Activated CD8-positive, alpha-beta memory T cell treated with anti-CD3 and anti-CD28 coated beads, Interleukin-2, amount 10 ng/mL, durations not matched to agents 7 days and 5 days (primary cell): Measurements from ENCODE around the gene REV3L. TPM values are rescaled to one million over a fixed set of nuclear protein-coding genes. Genes with fewer than 3 reads are reported as not detected.

Experiments
- ATAC-seq: fragments of 150-1000 bp; cut with Tn5 transposase; one replicate; pipeline ENCODE4 v1.10.0; 2021; ENCODE audit warnings: moderate library complexity
- CTCF ChIA-PET: fragments of 350-600 bp; sonication (Branson Sonifier 250); formaldehyde crosslinking; loops from one replicate; lab custom pipeline; 2021; ENCODE audit warnings: antibody characterized with exemption; lab: Charles Lee
- DNase-seq: peaks from one replicate; pipeline ENCODE4 v3.0.0-alpha.2; 2020
- H3K27ac Mint-ChIP-seq: one replicate; pipeline ENCODE4 v1.8.0; 2021; ENCODE audit warnings: mild to moderate bottlenecking, mixed read lengths
- H3K27me3 Mint-ChIP-seq: one replicate; pipeline ENCODE4 v1.8.0; 2021; ENCODE audit warnings: mixed read lengths
- H3K36me3 Mint-ChIP-seq: one replicate; pipeline ENCODE4 v1.8.0; 2021; ENCODE audit warnings: mild to moderate bottlenecking, mixed read lengths
- H3K4me1 Mint-ChIP-seq: one replicate; pipeline ENCODE4 v1.8.0; 2021; ENCODE audit warnings: mixed read lengths
- H3K4me3 Mint-ChIP-seq: one replicate; pipeline ENCODE4 v1.8.0; 2021; ENCODE audit warnings: mild to moderate bottlenecking, moderate library complexity, mixed read lengths
- H3K9me3 Mint-ChIP-seq: one replicate; pipeline ENCODE4 v1.8.0; 2022; ENCODE audit warnings: low read depth, mixed read lengths
- total RNA-seq, 2 experiments: library from RNA; stranded (reverse); gene quantifications; one replicate each; pipeline ENCODE4 v1.2.3, GENCODE V29; 2021

REV3L gene
- total RNA-seq, 2 experiments from 2014 or later, result 23.7 to 24.3 TPM

DNA sequence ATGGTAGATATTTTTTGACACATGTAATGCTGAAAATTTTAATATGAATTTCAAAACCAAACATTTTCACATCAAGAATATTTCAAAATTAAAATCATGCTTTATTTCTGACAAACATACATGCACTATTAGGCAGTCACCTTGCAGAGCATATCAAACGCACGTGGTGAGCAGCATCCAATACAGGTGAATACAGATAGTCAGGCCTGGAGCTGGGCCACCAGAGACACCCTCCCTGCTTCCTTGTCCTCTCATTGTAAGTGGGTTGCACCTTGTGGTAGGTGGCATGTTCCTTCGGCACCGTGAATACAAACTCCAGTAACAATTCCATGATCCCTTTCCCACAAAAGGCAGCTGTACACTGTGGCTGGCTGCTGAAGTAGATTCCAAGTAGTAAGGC, 8.9 kb downstream of the REV3L start:
- ATAC-seq (no peak), DNase-seq (no peak)
- Mint-ChIP-seq H3K27ac (no peak overlapping the region), H3K36me3 (peaks cover 9% of the 10 kb centered on the region), H3K27me3 (no peaks in the 10 kb centered on the region), H3K4me1 (peaks cover 44% of the 10 kb centered on the region), H3K9me3 (no peaks in the 10 kb centered on the region), H3K4me3 (no peak overlapping the region)
- CTCF ChIA-PET, result no interaction called here

DNA sequence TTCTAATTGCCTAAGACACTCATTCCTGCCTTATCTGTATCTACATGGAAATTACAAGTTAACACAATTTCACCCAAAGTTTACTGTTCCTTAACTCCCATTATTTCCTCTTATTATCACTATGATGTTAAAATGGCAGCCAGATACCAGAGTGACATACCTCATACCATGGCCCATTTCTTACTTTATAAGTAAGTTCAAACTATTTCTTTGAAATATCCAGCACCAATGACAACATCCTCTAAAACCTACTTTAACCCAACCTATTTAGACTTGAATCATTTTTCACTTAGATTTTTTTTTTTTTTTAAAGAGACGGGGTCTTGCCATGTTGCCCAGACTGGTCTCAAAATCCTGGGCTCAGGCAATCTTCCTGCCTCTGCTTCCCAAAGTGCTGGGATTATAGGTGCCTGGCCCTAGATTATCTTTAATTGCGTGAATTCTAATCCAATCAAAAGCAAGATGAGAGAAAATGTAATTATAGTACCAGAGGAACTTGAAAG, 10.0 kb downstream of the REV3L start:
- Mint-ChIP-seq H3K36me3 (peaks cover 9% of the 10 kb centered on the region), H3K9me3 (no peaks in the 10 kb centered on the region), H3K4me3 (no peak overlapping the region), H3K4me1 (peaks cover 42% of the 10 kb centered on the region), H3K27me3 (no peaks in the 10 kb centered on the region), H3K27ac (peak overlapping the region; percentile 50)
- DNase-seq (no peak), ATAC-seq (no peak)
- CTCF ChIA-PET, result no interaction called here

GRCh38 chr6:111471958-111472357, 11.1 kb downstream of the REV3L start:
- DNase-seq (no peak), ATAC-seq (no peak)
- no peak overlapping the region for H3K27ac Mint-ChIP-seq
- no peak overlapping the region for H3K4me3 Mint-ChIP-seq
- H3K36me3 Mint-ChIP-seq, result peaks cover 10% of the 10 kb centered on the region
- peaks cover 34% of the 10 kb centered on the region for H3K4me1 Mint-ChIP-seq
- CTCF ChIA-PET, result no interaction called here
- H3K9me3 Mint-ChIP-seq, result no peaks in the 10 kb centered on the region
- no peaks in the 10 kb centered on the region for H3K27me3 Mint-ChIP-seq

DNA sequence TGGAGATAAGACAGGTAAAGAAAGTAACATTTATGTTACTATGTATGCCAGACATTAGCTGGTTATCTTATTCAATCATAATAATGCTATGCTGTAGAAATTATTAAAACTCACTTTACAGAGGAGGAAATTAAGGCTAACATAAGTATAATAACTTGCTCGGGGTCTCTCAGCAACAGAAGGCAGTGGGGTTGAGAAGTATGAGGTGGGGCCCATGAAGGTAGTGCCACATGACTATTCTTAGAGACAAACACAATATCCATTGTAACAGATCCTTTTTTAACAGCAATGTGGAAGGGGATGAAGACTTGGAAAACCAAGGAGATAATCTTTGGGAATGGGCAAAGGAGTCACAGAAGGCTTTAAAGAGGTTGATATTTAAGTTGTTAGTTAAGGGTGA, 11.5 kb downstream of the REV3L start:
- CTCF ChIA-PET, result no interaction called here
- H3K4me3 Mint-ChIP-seq, result no peak overlapping the region
- H3K27ac Mint-ChIP-seq, result no peak overlapping the region
- no peaks in the 10 kb centered on the region for H3K27me3 Mint-ChIP-seq
- no peaks in the 10 kb centered on the region for H3K9me3 Mint-ChIP-seq
- H3K4me1 Mint-ChIP-seq, result peaks cover 33% of the 10 kb centered on the region
- H3K36me3 Mint-ChIP-seq, result peaks cover 10% of the 10 kb centered on the region
- ATAC-seq, result no peak
- no peak for DNase-seq

DNA sequence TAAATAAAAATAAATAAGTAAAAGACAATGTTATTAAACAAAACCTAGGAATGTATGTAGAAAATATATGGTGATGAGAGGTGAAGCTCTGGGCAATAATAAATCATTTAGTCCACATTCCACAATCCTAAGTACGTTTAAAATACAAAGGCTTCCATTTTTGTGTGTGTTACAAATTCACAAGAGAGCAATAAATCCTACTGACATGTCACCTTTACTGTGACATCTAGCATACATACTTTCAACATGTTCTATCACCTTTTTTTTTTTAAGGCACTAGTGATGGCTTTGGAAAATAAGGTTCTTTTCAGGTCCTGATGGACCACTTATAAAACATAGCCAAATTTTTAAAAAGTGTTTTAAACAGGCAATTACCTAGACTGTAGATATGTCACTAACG, 12.0 kb downstream of the REV3L start:
- H3K4me1 Mint-ChIP-seq, result peaks cover 33% of the 10 kb centered on the region
- no peaks in the 10 kb centered on the region for H3K9me3 Mint-ChIP-seq
- no peak overlapping the region for H3K27ac Mint-ChIP-seq
- DNase-seq (no peak), ATAC-seq (no peak)
- no peak overlapping the region for H3K4me3 Mint-ChIP-seq
- CTCF ChIA-PET, result no interaction called here
- H3K27me3 Mint-ChIP-seq, result no peaks in the 10 kb centered on the region
- peaks cover 10% of the 10 kb centered on the region for H3K36me3 Mint-ChIP-seq

DNA sequence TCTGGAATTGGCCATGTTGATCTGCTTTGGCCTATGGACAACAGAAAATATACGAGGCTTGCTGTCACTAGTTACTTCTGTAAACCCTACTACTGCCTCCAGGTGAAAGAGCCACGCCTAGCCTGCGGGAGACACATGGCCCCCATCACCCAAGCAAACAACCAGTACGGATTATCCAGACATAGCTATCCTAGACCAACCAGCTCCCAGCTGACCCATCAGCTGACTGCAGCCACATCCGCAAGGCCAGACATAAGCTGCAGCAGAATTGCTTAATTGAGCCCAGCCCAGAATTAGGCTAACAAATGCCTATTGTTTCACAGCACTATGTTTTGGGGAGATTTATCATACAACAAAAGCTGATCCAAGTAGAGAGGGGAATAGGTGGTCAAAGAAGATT, 13.5 kb downstream of the REV3L start:
- Mint-ChIP-seq H3K4me1 (peaks cover 33% of the 10 kb centered on the region), H3K36me3 (peaks cover 10% of the 10 kb centered on the region), H3K27ac (no peak overlapping the region), H3K27me3 (no peaks in the 10 kb centered on the region), H3K9me3 (no peaks in the 10 kb centered on the region), H3K4me3 (no peak overlapping the region)
- no peak for ATAC-seq
- DNase-seq, result no peak
- CTCF ChIA-PET, result no interaction called here

DNA sequence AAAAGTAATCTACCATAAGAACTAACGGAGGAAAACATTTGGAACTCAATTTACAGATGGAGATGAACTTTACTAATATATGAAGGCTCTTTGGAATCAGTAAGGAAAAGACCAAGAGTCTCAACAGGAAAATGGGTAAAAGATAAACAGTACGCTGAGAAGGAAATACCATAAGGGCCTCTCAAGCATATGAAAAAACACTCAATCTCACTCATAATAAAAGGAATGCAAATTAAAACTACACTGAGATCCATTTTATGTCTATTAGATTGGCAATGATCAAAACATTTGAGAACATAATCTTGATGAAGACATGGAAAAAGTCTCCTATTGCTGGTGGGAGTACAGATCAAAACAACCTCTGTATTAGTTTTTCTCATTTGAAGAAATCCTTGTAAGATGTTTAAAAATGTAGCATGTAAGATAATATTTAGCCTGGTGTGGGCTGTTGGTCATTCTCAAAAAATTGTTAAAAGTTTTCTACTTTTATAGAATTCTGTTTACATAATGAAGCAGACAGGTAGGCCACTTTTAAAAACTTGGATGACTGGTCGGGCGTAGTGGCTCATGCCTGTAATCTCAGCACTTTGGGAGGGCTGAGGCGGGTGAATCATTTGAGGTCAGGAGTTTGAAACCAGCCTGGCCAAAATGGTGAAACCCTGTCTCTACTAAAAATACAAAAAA, 14.5 kb downstream of the REV3L start:
- Mint-ChIP-seq H3K36me3 (peaks cover 10% of the 10 kb centered on the region), H3K4me3 (no peak overlapping the region), H3K27me3 (no peaks in the 10 kb centered on the region), H3K27ac (no peak overlapping the region), H3K9me3 (no peaks in the 10 kb centered on the region), H3K4me1 (peaks cover 29% of the 10 kb centered on the region)
- CTCF ChIA-PET, result no interaction called here
- ATAC-seq (peak; percentile 20), DNase-seq (no peak)

DNA sequence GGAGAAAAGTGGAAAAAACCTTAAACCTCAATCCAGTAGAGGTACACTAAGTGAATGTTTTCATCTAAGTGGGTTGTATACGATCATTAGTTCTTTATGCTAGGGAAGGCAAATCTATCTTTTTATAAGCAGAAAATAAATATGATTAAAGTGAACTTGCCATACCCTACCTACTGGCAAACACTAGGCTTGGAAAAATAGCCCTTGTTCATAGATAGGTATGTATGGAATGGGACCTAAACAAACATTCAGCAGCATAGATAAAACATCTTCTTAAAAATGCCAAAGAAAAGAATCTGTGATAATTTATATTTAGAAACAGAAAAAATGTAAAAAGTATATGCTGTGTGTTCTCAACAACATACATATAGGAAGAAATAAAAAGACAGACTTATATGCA, 18.8 kb downstream of the REV3L start:
- H3K9me3 Mint-ChIP-seq, result peaks cover 7% of the 10 kb centered on the region
- peaks cover 21% of the 10 kb centered on the region for H3K36me3 Mint-ChIP-seq
- H3K4me1 Mint-ChIP-seq, result peaks cover 23% of the 10 kb centered on the region
- no peak for ATAC-seq
- H3K4me3 Mint-ChIP-seq, result no peak overlapping the region
- no peak overlapping the region for H3K27ac Mint-ChIP-seq
- DNase-seq, result no peak
- CTCF ChIA-PET, result no interaction called here
- H3K27me3 Mint-ChIP-seq, result no peaks in the 10 kb centered on the region

DNA sequence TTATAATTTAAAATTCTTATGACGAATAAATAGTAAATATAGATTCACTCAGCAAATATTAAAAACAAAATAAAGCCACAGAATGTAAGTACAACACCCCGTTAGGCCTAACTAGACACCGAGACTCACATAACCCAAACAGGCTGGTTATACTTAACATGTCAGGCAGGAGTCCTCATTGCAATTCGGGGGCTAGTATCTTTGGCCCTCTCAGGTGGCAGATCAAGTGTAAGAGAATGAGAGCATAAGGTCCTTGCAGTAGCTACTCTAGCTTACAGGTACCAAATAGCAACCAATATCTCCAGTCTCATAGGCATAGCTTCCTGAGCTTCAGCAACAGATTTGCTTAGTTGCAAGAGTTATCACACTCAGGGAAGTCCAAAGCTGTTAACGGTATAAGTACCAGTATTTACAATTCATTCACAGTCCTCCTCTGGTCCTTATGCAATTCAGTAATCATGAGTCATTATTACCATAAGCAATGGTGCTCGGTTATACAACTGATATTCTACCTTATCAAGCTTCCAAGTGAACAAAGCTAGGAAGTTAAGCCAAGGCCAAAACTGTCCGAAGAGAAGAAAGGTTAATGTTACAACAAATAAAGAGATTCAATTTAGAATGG, 20.1 kb downstream of the REV3L start:
- Mint-ChIP-seq H3K36me3 (peaks cover 32% of the 10 kb centered on the region), H3K27me3 (no peaks in the 10 kb centered on the region), H3K9me3 (peaks cover 13% of the 10 kb centered on the region), H3K4me3 (no peak overlapping the region), H3K4me1 (peaks cover 16% of the 10 kb centered on the region), H3K27ac (no peak overlapping the region)
- DNase-seq (no peak), ATAC-seq (no peak)
- CTCF ChIA-PET, result interaction anchor here (1.7 to 2.3 kb wide), 2 partner anchors 16 to 204 kb away, joined by 6 to 7 read pairs; a partner anchor contains a TSS

DNA sequence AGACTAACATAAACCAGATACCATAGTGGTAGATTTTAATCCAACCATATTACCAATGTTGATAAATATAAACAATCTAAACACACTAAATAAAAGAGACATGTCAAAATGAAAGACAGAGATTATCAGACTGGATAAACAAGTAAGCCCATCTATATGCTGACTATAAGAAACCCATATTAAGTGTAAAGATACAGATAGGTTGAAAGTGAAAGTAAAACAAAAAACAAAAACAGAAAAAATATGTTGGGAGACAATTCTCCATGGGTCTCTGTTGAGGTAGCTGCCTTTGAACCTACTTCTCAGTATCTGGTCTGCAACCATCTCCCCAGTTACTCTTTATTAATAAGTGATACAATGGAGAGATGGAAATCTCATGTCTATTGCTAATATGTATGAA, 21.2 kb downstream of the REV3L start:
- H3K27me3 Mint-ChIP-seq, result no peaks in the 10 kb centered on the region
- H3K4me3 Mint-ChIP-seq, result peak overlapping the region; percentile 53
- peaks cover 36% of the 10 kb centered on the region for H3K36me3 Mint-ChIP-seq
- ATAC-seq (peak; percentile 86), DNase-seq (no peak)
- peaks cover 16% of the 10 kb centered on the region for H3K9me3 Mint-ChIP-seq
- CTCF ChIA-PET, result interaction anchor here (1.7 to 2.3 kb wide), 2 partner anchors 17 to 203 kb away, joined by 6 to 7 read pairs; a partner anchor contains a TSS
- peak overlapping the region; percentile 49 for H3K27ac Mint-ChIP-seq
- H3K4me1 Mint-ChIP-seq, result peaks cover 16% of the 10 kb centered on the region

GRCh38 chr6:111458670-111459232, 24.3 kb downstream of the REV3L start:
- Mint-ChIP-seq H3K9me3 (peaks cover 16% of the 10 kb centered on the region), H3K27me3 (no peaks in the 10 kb centered on the region), H3K4me3 (no peak overlapping the region), H3K36me3 (peaks cover 43% of the 10 kb centered on the region), H3K4me1 (peaks cover 16% of the 10 kb centered on the region), H3K27ac (no peak overlapping the region)
- no peak for ATAC-seq
- DNase-seq, result no peak
- CTCF ChIA-PET, result no interaction called here

DNA sequence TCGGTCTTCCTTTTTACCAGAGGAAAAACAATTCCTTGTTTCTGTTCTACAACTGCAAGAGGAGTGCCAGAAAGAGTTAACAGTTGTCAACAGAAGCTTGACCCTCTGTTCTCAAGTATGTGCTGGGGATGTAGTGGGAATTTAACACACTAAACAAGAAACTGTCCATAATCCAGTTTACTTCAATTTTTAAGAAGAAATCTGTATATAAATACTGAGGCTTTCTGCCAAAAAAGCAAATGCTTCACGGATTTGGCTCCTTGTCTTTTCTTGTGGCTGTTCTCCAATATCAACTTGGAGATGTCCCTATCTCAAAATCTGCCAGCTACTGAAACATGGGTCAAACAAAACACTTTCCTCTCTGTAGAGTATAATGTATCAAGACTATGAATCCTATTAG, 26.8 kb downstream of the REV3L start:
- DNase-seq (no peak), ATAC-seq (no peak)
- H3K9me3 Mint-ChIP-seq, result peaks cover 16% of the 10 kb centered on the region
- CTCF ChIA-PET, result no interaction called here
- H3K4me3 Mint-ChIP-seq, result no peak overlapping the region
- H3K27me3 Mint-ChIP-seq, result no peaks in the 10 kb centered on the region
- no peak overlapping the region for H3K27ac Mint-ChIP-seq
- H3K4me1 Mint-ChIP-seq, result peaks cover 4% of the 10 kb centered on the region
- peaks cover 39% of the 10 kb centered on the region for H3K36me3 Mint-ChIP-seq

DNA sequence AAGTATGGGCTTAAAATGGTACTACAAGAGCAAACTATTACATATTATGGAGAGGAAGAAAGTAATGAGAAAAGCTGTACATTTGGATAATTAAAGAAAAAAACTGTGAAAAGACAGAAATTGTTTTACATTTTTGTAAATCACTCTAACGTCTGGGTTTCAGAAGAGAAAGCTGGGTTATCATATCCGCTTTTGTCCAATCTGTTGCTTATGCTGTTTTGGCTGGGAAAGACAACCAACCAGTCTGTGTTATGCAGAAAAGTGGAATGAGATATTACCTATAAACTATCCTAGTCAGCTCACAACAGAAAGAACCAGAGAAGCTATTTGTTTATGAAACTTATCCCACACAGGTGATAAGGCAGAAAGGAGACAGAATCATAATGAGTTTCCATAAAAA, 32.4 kb downstream of the REV3L start:
- CTCF ChIA-PET, result interaction anchor here (1.4 kb wide), 1 partner anchor 10 kb away, joined by 3 read pairs; no protein-coding TSS in a partner anchor
- DNase-seq, result no peak
- no peak overlapping the region for H3K4me3 Mint-ChIP-seq
- no peak for ATAC-seq
- H3K27ac Mint-ChIP-seq, result no peak overlapping the region
- H3K4me1 Mint-ChIP-seq, result no peaks in the 10 kb centered on the region
- H3K9me3 Mint-ChIP-seq, result no peaks in the 10 kb centered on the region
- no peaks in the 10 kb centered on the region for H3K27me3 Mint-ChIP-seq
- peaks cover 11% of the 10 kb centered on the region for H3K36me3 Mint-ChIP-seq

- no peak for ATAC-seq
- no peaks in the 10 kb centered on the region for H3K27me3 Mint-ChIP-seq
- CTCF ChIA-PET, result interaction anchor here (1.4 kb wide), 1 partner anchor 11 kb away, joined by 3 read pairs; no protein-coding TSS in a partner anchor
- no peak overlapping the region for H3K27ac Mint-ChIP-seq
- H3K36me3 Mint-ChIP-seq, result peaks cover 11% of the 10 kb centered on the region
- no peaks in the 10 kb centered on the region for H3K4me1 Mint-ChIP-seq
- no peak for DNase-seq
- no peaks in the 10 kb centered on the region for H3K9me3 Mint-ChIP-seq
- no peak overlapping the region for H3K4me3 Mint-ChIP-seq
These were observed 32.9 kb downstream of the REV3L start for GRCh38 chr6:111450087-111450486.
